ENCODE measurements around the gene UNC50. TPM values are rescaled to one million over a fixed set of nuclear protein-coding genes. Genes with fewer than 3 reads are reported as not detected.

The UNC50 gene
- total and polyA plus RNA-seq, 2 donors (not counting 1 experiment from before 2014, with no cell fraction given), result 64.1 to 71.4 TPM

- peak; percentile 99 to 100 for TF ChIP-seq CTCF (conservative IDR thresholded peaks at IDR 0.05 in 1 of 2, IDR thresholded peaks at IDR 0.05 in 1 of 2; ENCODE audit: low read depth in 1 of 2, low read length in 2 of 2)
- no peak for TF ChIP-seq EZH2 (IDR thresholded peaks at IDR 0.05; ENCODE audit: low read length, missing control alignments)
- no peak overlapping the region for H2AFZ ChIP-seq (ENCODE audit: low read length)
Observed at GRCh38 chr2:98649135-98649991, 41.0 kb downstream of the UNC50 start.

GRCh38 chr2:98649992-98650375 lies 41.6 kb downstream of the UNC50 start:
- H3K36me3 ChIP-seq (ENCODE audit: control insufficient read depth, insufficient read depth, low read length), result no peaks in the 10 kb centered on the region
- no peak overlapping the region for H3K9ac ChIP-seq (ENCODE audit: insufficient read depth, low read length)
- no peak overlapping the region for H3K27ac ChIP-seq (ENCODE audit: insufficient read depth, low read length)
- H3K27me3 ChIP-seq (ENCODE audit: control insufficient read depth, insufficient read depth, low read length), result no peaks in the 10 kb centered on the region
- TF ChIP-seq EZH2 (IDR thresholded peaks at IDR 0.05; ENCODE audit: low read length, missing control alignments), result no peak
- TF ChIP-seq CTCF (conservative IDR thresholded peaks at IDR 0.05 in 1 of 2, IDR thresholded peaks at IDR 0.05 in 1 of 2; ENCODE audit: low read depth in 1 of 2, low read length in 2 of 2), result no peak
- no peaks in the 10 kb centered on the region for H3K79me2 ChIP-seq (ENCODE audit: control insufficient read depth, insufficient read depth, low read length)
- no peak overlapping the region for H3K4me2 ChIP-seq (ENCODE audit: extremely low read depth, insufficient read depth, low read length)
- H3K9me3 ChIP-seq (ENCODE audit: control insufficient read depth, insufficient read depth, low read depth, low read length), result no peaks in the 10 kb centered on the region
- no peaks in the 10 kb centered on the region for H3K4me1 ChIP-seq (ENCODE audit: control insufficient read depth, extremely low read depth, insufficient read depth, low read length)
- no peaks in the 10 kb centered on the region for H4K20me1 ChIP-seq (ENCODE audit: control insufficient read depth, extremely low read depth, insufficient read depth, low read length)
- no peak overlapping the region for H3K4me3 ChIP-seq (replicated peaks in 1 of 4; ENCODE audit: control extremely low read depth in 1 of 4, insufficient read depth in 1 of 4, low read depth in 3 of 4, low read length in 4 of 4)
- DNase-seq (ENCODE audit: low read depth in 2 of 2), result no peak
- H2AFZ ChIP-seq (ENCODE audit: low read length), result no peak overlapping the region

More at GRCh38 chr2:98649135-98649991, 41.0 kb downstream of the UNC50 start:
- H3K9me3 ChIP-seq (ENCODE audit: control insufficient read depth, insufficient read depth, low read depth, low read length), result no peaks in the 10 kb centered on the region
- H3K79me2 ChIP-seq (ENCODE audit: control insufficient read depth, insufficient read depth, low read length), result no peaks in the 10 kb centered on the region
- H3K9ac ChIP-seq (ENCODE audit: insufficient read depth, low read length), result no peak overlapping the region
- H3K4me3 ChIP-seq (replicated peaks in 1 of 4; ENCODE audit: control extremely low read depth in 1 of 4, insufficient read depth in 1 of 4, low read depth in 3 of 4, low read length in 4 of 4), result no peak overlapping the region
- no peak overlapping the region for H3K27ac ChIP-seq (ENCODE audit: insufficient read depth, low read length)
- H4K20me1 ChIP-seq (ENCODE audit: control insufficient read depth, extremely low read depth, insufficient read depth, low read length), result no peaks in the 10 kb centered on the region
- no peak overlapping the region for H3K4me2 ChIP-seq (ENCODE audit: extremely low read depth, insufficient read depth, low read length)
- no peaks in the 10 kb centered on the region for H3K4me1 ChIP-seq (ENCODE audit: control insufficient read depth, extremely low read depth, insufficient read depth, low read length)
- H3K36me3 ChIP-seq (ENCODE audit: control insufficient read depth, insufficient read depth, low read length), result no peaks in the 10 kb centered on the region
- DNase-seq (ENCODE audit: low read depth in 2 of 2), result peak; percentile 57 to 79
- no peaks in the 10 kb centered on the region for H3K27me3 ChIP-seq (ENCODE audit: control insufficient read depth, insufficient read depth, low read length)

- Histone ChIP-seq H3K36me3 (ENCODE audit: control insufficient read depth, insufficient read depth, low read length) (no peaks in the 10 kb centered on the region), H3K27me3 (ENCODE audit: control insufficient read depth, insufficient read depth, low read length) (no peaks in the 10 kb centered on the region), H3K4me2 (ENCODE audit: extremely low read depth, insufficient read depth, low read length) (no peak overlapping the region), H4K20me1 (ENCODE audit: control insufficient read depth, extremely low read depth, insufficient read depth, low read length) (no peaks in the 10 kb centered on the region), H3K4me1 (ENCODE audit: control insufficient read depth, extremely low read depth, insufficient read depth, low read length) (no peaks in the 10 kb centered on the region), H2AFZ (ENCODE audit: low read length) (no peak overlapping the region), H3K79me2 (ENCODE audit: control insufficient read depth, insufficient read depth, low read length) (no peaks in the 10 kb centered on the region), H3K4me3 (replicated peaks in 1 of 4; ENCODE audit: control extremely low read depth in 1 of 4, insufficient read depth in 1 of 4, low read depth in 3 of 4, low read length in 4 of 4) (no peak overlapping the region), H3K9ac (ENCODE audit: insufficient read depth, low read length) (no peak overlapping the region), H3K27ac (ENCODE audit: insufficient read depth, low read length) (no peak overlapping the region), H3K9me3 (ENCODE audit: control insufficient read depth, insufficient read depth, low read depth, low read length) (no peaks in the 10 kb centered on the region)
- no peak for DNase-seq (ENCODE audit: low read depth in 2 of 2)
- TF ChIP-seq EZH2 (IDR thresholded peaks at IDR 0.05; ENCODE audit: low read length, missing control alignments), result no peak
- TF ChIP-seq CTCF (conservative IDR thresholded peaks at IDR 0.05 in 1 of 2, IDR thresholded peaks at IDR 0.05 in 1 of 2; ENCODE audit: low read depth in 1 of 2, low read length in 2 of 2), result no peak
Observed at GRCh38 chr2:98650998-98651397, 42.6 kb downstream of the UNC50 start.
